ENCODE data around the gene OR6B3.

GRCh38 chr2:240068193-240068592 is 14.9 kb upstream of the OR6B3 start:
- TF ChIP-seq CTCF (IDR thresholded peaks at IDR 0.05; ENCODE audit: low read depth, low read length, poor library complexity, severe bottlenecking) (no peak), EZH2phosphoT487 (IDR thresholded peaks at IDR 0.05; ENCODE audit: borderline replicate concordance, low read length) (no peak)
